Activated CD8-positive, alpha-beta T cell treated with anti-CD3 and anti-CD28 coated beads for 36 hours (primary cell): Measurements from ENCODE around the gene SLC35F3. TPM values are rescaled to one million over a fixed set of nuclear protein-coding genes. Genes with fewer than 3 reads are reported as not detected.
A peak's percentile ranks its signal among the peaks of the same experiment; 100 is the strongest.
"Not testable (repeated sequence)": the region's sequence is repeated elsewhere in the genome, so short reads cannot be mapped to it uniquely, and the experiment has no call there.

Source experiments
- ATAC-seq: fragments of 200-7000 bp; cut with Tn5 transposase; one replicate; pipeline ENCODE4 v1.10.0; 2021; ENCODE audit warnings: mild to moderate bottlenecking, moderate library complexity
- CTCF ChIA-PET: fragments of 350-600 bp; sonication (Branson Sonifier 250); formaldehyde crosslinking; loops from one replicate; lab custom pipeline; 2021; ENCODE audit warnings: antibody characterized with exemption; lab: Charles Lee
- POLR2A ChIA-PET: fragments of 350-600 bp; sonication (Branson Sonifier 250); formaldehyde crosslinking; loops from one replicate; lab custom pipeline; 2021; ENCODE audit warnings: antibody characterized with exemption; lab: Charles Lee
- DNase-seq: peaks from one replicate; pipeline ENCODE4 v3.0.0-alpha.2; 2020
- H3K27ac Mint-ChIP-seq: one replicate; pipeline ENCODE4 v1.8.0; 2021; ENCODE audit warnings: mild to moderate bottlenecking, mixed read lengths
- H3K27me3 Mint-ChIP-seq: one replicate; pipeline ENCODE4 v1.8.0; 2021; ENCODE audit warnings: mixed read lengths
- H3K36me3 Mint-ChIP-seq: one replicate; pipeline ENCODE4 v1.8.0; 2021; ENCODE audit warnings: low read depth, mixed read lengths
- H3K4me1 Mint-ChIP-seq: one replicate; pipeline ENCODE4 v1.8.0; 2021; ENCODE audit warnings: low read depth, mixed read lengths
- H3K4me3 Mint-ChIP-seq: one replicate; pipeline ENCODE4 v1.8.0; 2021; ENCODE audit warnings: mild to moderate bottlenecking, moderate library complexity, mixed read lengths
- H3K9me3 Mint-ChIP-seq: one replicate; pipeline ENCODE4 v1.8.0; 2021; ENCODE audit warnings: mixed read lengths
- intact Hi-C: fragments of 100-400 bp; cut with micrococcal nuclease; formaldehyde crosslinking; loops from one replicate; pipeline ENCODE4 v1.10.0; 2022
- total RNA-seq, 2 experiments: library from RNA; stranded (reverse); gene quantifications; one replicate each; pipeline ENCODE4 v1.2.3, GENCODE V29; 2021
- TF ChIP-seq, protein P1 (sequence below): fragments of 200-600 bp; IDR thresholded peaks from one replicate; pipeline ENCODE4 v1.8.0; 2022; ENCODE audit warnings: antibody characterized with exemption, mild to moderate bottlenecking

Gene SLC35F3
- total RNA-seq, 2 experiments from 2014 or later = 3.1 to 3.5 TPM

DNA sequence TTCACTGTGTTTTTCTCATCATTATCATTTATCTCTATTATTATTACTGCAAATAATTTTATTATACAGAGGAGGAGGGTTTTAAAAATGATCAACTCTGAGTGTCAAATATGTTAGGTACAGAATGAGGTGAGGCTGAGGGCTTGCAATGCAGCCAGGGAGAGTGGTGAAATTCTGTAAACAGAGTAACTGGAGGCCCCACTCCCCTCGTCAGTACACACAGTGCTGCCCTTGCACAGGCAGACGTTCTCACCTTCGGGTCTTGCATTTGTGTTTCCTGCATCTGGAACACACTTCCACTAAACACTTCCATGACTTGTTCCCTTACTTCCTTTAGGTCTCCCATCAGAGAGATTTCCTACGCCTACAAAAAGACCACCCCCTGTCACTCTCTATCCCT lies 444.5 kb downstream of the SLC35F3 start:
- Mint-ChIP-seq H3K9me3 (peaks cover 1% of the 10 kb centered on the region), H3K4me3 (no peak overlapping the region), H3K27ac (no peak overlapping the region), H3K36me3 (no peaks in the 10 kb centered on the region), H3K4me1 (no peaks in the 10 kb centered on the region), H3K27me3 (peaks cover 9% of the 10 kb centered on the region)
- ChIA-PET CTCF (interaction anchor here (1.2 kb wide), 1 partner anchor 39 kb away, joined by 4 read pairs; no protein-coding TSS in a partner anchor), POLR2A (no interaction called here)
- intact Hi-C loops = no loop called here
- DNase-seq (no peak), ATAC-seq (no peak)
- TF ChIP-seq, protein P1, sequence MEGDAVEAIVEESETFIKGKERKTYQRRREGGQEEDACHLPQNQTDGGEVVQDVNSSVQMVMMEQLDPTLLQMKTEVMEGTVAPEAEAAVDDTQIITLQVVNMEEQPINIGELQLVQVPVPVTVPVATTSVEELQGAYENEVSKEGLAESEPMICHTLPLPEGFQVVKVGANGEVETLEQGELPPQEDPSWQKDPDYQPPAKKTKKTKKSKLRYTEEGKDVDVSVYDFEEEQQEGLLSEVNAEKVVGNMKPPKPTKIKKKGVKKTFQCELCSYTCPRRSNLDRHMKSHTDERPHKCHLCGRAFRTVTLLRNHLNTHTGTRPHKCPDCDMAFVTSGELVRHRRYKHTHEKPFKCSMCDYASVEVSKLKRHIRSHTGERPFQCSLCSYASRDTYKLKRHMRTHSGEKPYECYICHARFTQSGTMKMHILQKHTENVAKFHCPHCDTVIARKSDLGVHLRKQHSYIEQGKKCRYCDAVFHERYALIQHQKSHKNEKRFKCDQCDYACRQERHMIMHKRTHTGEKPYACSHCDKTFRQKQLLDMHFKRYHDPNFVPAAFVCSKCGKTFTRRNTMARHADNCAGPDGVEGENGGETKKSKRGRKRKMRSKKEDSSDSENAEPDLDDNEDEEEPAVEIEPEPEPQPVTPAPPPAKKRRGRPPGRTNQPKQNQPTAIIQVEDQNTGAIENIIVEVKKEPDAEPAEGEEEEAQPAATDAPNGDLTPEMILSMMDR = no peak

DNA sequence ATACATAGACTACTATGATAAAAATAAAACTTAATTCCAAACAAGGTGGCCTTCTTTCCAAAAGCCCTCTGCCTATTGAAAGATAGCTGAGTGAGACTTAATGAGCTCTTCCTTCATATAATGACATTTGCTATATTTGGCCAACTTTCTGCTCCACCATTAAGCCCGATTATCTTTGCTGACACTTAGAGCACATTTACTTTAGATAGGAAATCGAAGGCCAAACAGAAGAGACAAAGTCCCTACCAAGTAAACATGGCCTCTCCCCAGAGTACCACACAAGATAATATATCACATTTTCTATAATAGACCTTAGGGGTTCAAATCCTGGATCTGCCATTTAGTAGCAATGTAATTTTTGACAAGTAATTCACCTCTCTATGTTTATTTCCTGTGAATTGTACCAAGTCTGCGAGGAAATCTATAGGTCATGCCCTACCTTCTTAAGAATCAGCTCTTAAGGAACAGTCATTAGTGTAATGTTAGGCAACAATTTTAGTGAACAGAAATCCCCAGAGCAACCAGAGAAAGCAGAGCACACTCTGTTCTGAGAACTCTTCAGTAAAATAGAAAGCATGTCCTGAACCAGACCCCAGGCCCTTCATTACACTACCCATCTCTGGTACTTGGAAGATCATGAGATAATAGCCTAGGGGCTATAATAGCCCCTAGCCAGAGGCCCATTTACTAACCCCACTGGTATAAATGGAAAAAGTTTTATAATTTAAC lies 451.5 kb downstream of the SLC35F3 start:
- CTCF ChIA-PET = interaction anchor here (1.0 to 4.0 kb wide), 4 partner anchors 29 to 46 kb away, joined by 3 to 13 read pairs (median 4); no protein-coding TSS in a partner anchor
- peaks cover 11% of the 10 kb centered on the region for H3K4me1 Mint-ChIP-seq
- DNase-seq (no peak), ATAC-seq (peak; percentile 75)
- peaks cover 6% of the 10 kb centered on the region for H3K36me3 Mint-ChIP-seq
- TF ChIP-seq, protein P1 = no peak
- H3K27ac Mint-ChIP-seq = peak overlapping the region; percentile 89
- peak overlapping the region; percentile 83 for H3K4me3 Mint-ChIP-seq
- H3K27me3 Mint-ChIP-seq = peaks cover under 1% of the 10 kb centered on the region
- POLR2A ChIA-PET = interaction anchor here (0.5 to 1.9 kb wide), 3 partner anchors 11 to 18 kb away, joined by 3 to 9 read pairs (median 4); partner anchors contain the start of gene COA6
- intact Hi-C loops = no loop called here
- H3K9me3 Mint-ChIP-seq = peaks cover 2% of the 10 kb centered on the region

DNA sequence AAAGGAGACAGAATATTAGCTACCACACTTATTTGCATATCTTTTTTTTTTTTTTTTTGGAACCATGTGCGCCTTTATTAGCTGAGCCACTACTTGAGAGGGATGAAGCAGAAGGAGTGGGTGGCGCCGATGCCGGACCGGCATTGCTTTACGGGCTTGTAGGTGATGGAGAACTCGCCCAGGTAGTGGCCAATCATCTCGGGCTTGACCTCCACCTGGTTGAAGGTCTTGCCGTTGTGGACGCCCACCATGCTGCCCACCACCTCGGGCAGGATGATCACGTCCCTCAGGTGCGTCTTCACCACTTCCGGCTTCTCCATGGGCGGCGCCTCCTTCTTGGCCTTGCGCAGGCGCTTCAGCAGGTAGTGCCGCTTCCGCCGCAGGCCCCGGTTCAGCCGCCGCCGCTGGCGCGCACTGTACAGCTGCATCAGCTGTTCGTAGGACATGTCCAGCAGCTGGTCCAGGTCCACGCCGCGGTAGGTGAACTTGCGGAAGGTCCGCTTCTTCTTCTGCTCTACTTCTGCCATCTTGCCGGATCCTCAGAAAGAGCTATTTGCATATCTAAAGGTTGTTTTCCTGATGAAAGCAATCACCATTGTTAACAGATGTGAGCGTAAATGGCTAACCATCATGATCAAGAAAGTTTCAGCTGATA lies 452.3 kb downstream of the SLC35F3 start:
- peak overlapping the region; percentile 89 for H3K27ac Mint-ChIP-seq
- DNase-seq (peak; percentile 73), ATAC-seq (peak; percentile 77)
- H3K4me3 Mint-ChIP-seq = peak overlapping the region; percentile 83
- H3K9me3 Mint-ChIP-seq, intact Hi-C loops, H3K36me3 Mint-ChIP-seq, H3K27me3 Mint-ChIP-seq: not testable (repeated sequence)
- ChIA-PET POLR2A (interaction anchor here (0.5 to 1.9 kb wide), 3 partner anchors 12 to 17 kb away, joined by 3 to 9 read pairs (median 4); partner anchors contain the start of gene COA6), CTCF (interaction anchor here (1.0 to 4.0 kb wide), 3 partner anchors 17 to 33 kb away, joined by 3 to 13 read pairs (median 5); partner anchors contain the start of gene COA6)
- H3K4me1 Mint-ChIP-seq = peaks cover 11% of the 10 kb centered on the region

DNA sequence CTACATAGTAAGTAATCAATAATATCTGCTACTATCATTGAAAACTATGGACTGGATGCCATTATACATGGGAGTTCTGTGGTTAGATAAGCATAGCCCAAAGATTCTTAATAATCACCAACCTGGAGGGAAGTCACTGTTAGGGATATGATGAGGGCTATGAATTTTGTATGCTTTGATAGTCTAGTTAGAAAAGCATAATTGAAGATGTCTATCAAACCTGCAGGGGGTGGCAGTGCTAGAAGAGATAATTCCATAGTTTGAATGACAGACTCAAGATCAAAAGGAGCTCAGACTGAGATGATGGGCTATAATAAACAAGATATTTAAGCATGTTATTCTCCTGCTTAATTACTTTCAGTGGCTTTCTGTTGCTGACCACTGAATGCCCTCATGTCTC lies 453.4 kb downstream of the SLC35F3 start:
- peak overlapping the region; percentile 60 for H3K27ac Mint-ChIP-seq
- intact Hi-C loops = no loop called here
- no peak for ATAC-seq

DNA sequence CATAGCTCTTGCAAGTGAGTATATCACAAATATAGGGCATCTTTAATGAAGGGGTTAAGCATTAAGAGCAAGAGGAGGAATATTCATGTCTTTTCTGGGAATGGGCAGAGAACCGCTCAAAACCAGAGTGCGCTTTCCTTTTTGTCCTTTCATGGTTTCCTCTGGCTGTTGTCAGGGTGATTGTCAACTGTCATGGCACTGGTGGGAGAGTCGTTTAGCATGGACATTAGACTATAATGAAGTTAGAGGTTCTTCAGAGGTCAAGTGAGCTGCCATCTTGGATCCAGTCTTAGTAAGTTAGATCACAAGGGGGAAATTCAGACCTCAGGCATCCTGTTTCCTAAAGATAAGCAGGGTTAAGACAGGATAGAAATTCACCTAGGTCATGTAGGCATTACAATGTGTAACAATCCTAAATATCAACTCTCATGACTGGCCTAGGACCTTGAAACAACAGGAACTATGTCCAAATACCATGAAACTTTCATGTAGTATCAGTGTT lies 456.7 kb downstream of the SLC35F3 start:
- no peaks in the 10 kb centered on the region for H3K9me3 Mint-ChIP-seq
- ChIA-PET CTCF (no interaction called here), POLR2A (no interaction called here)
- TF ChIP-seq, protein P1 = no peak
- H3K36me3 Mint-ChIP-seq = peaks cover 11% of the 10 kb centered on the region
- no peak overlapping the region for H3K4me3 Mint-ChIP-seq
- intact Hi-C loops = no loop called here
- no peaks in the 10 kb centered on the region for H3K27me3 Mint-ChIP-seq
- no peak overlapping the region for H3K27ac Mint-ChIP-seq
- ATAC-seq (no peak), DNase-seq (no peak)
- H3K4me1 Mint-ChIP-seq = peaks cover 6% of the 10 kb centered on the region

More for the DNA sequence above, 453.4 kb downstream of the SLC35F3 start:
- H3K27me3 Mint-ChIP-seq = no peaks in the 10 kb centered on the region
- H3K9me3 Mint-ChIP-seq = peaks cover 2% of the 10 kb centered on the region
- no peak for DNase-seq
- TF ChIP-seq, protein P1 = no peak
- H3K36me3 Mint-ChIP-seq = peaks cover 6% of the 10 kb centered on the region
- peak overlapping the region; percentile 83 for H3K4me3 Mint-ChIP-seq
- POLR2A ChIA-PET = interaction anchor here (0.8 to 1.2 kb wide), 3 partner anchors 14 to 16 kb away, joined by 3 read pairs; partner anchors contain the start of gene COA6
- H3K4me1 Mint-ChIP-seq = peaks cover 11% of the 10 kb centered on the region
- CTCF ChIA-PET = interaction anchor here (1.0 to 4.0 kb wide), 3 partner anchors 16 to 34 kb away, joined by 3 to 13 read pairs (median 5); partner anchors contain the start of gene COA6
